ENCODE measurements around the gene LSAMP.

DNA sequence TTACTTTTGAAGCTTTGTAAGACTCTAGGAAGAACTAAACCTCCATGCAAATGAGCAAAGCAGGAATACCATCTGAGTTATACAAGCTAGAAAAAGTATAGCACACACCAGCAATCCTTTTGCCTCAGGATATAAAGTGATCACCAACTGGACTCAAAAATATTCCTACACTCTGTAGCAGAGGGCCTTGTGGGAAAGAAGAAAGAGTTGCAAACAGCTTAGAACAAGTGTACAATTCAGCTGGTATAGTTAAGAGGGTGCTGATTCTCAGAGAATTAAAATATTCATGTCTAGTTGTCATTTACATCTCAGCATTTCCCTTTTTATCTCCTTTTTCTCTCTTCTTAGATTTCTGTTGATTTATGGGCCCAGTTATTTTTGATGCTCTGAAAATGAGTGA lies 573.6 kb downstream of the LSAMP start:
- TF ChIP-seq, protein P1, sequence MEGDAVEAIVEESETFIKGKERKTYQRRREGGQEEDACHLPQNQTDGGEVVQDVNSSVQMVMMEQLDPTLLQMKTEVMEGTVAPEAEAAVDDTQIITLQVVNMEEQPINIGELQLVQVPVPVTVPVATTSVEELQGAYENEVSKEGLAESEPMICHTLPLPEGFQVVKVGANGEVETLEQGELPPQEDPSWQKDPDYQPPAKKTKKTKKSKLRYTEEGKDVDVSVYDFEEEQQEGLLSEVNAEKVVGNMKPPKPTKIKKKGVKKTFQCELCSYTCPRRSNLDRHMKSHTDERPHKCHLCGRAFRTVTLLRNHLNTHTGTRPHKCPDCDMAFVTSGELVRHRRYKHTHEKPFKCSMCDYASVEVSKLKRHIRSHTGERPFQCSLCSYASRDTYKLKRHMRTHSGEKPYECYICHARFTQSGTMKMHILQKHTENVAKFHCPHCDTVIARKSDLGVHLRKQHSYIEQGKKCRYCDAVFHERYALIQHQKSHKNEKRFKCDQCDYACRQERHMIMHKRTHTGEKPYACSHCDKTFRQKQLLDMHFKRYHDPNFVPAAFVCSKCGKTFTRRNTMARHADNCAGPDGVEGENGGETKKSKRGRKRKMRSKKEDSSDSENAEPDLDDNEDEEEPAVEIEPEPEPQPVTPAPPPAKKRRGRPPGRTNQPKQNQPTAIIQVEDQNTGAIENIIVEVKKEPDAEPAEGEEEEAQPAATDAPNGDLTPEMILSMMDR (IDR thresholded peaks at IDR 0.05): no peak
- TF ChIP-seq, protein P2, sequence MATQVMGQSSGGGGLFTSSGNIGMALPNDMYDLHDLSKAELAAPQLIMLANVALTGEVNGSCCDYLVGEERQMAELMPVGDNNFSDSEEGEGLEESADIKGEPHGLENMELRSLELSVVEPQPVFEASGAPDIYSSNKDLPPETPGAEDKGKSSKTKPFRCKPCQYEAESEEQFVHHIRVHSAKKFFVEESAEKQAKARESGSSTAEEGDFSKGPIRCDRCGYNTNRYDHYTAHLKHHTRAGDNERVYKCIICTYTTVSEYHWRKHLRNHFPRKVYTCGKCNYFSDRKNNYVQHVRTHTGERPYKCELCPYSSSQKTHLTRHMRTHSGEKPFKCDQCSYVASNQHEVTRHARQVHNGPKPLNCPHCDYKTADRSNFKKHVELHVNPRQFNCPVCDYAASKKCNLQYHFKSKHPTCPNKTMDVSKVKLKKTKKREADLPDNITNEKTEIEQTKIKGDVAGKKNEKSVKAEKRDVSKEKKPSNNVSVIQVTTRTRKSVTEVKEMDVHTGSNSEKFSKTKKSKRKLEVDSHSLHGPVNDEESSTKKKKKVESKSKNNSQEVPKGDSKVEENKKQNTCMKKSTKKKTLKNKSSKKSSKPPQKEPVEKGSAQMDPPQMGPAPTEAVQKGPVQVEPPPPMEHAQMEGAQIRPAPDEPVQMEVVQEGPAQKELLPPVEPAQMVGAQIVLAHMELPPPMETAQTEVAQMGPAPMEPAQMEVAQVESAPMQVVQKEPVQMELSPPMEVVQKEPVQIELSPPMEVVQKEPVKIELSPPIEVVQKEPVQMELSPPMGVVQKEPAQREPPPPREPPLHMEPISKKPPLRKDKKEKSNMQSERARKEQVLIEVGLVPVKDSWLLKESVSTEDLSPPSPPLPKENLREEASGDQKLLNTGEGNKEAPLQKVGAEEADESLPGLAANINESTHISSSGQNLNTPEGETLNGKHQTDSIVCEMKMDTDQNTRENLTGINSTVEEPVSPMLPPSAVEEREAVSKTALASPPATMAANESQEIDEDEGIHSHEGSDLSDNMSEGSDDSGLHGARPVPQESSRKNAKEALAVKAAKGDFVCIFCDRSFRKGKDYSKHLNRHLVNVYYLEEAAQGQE (IDR thresholded peaks at IDR 0.05; ENCODE audit: insufficient read depth in 1 of 2, low read depth in 2 of 2, low read length in 1 of 2): no peak
- no peak for TF ChIP-seq SIN3A (IDR thresholded peaks at IDR 0.05; ENCODE audit: borderline replicate concordance, insufficient read depth, low read depth, low read length)
